HG03520 (cell line): ENCODE results near the gene ALPG.
"Not testable (repeated sequence)": the region's sequence is repeated elsewhere in the genome, so short reads cannot be mapped to it uniquely, and the experiment has no call there.

Experiments
- ATAC-seq: cut with Tn5 transposase; IDR thresholded peaks from one replicate; pipeline ENCODE4 v1.9.1; 2021; ENCODE audit warnings: mild to moderate bottlenecking, moderate library complexity; ENCODE audit not compliant: unreplicated experiment

The ALPG gene

GRCh38 chr2:232376713-232377112 is 29.9 kb upstream of the ALPG start:
- no peak for ATAC-seq

DNA sequence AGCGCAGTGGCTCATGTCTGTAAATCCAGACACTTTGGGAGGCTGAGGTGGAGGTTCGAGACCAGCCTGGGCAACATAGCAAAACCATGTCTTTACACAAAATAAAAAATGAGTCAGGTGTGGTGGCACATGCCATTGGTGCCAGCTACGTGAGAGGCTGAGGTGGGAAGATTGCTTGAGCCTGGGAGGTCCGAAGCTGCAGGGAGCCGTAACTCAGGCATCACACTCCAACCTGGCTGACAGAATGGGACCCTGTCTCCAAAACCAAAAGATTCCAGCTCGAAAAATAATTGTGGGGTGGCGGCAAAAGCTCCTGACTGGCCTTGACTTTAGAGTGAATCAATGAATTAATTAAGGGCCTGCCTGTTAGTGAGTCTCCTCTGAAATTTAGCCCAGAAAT is 29.3 kb upstream of the ALPG start:
- no peak for ATAC-seq

DNA sequence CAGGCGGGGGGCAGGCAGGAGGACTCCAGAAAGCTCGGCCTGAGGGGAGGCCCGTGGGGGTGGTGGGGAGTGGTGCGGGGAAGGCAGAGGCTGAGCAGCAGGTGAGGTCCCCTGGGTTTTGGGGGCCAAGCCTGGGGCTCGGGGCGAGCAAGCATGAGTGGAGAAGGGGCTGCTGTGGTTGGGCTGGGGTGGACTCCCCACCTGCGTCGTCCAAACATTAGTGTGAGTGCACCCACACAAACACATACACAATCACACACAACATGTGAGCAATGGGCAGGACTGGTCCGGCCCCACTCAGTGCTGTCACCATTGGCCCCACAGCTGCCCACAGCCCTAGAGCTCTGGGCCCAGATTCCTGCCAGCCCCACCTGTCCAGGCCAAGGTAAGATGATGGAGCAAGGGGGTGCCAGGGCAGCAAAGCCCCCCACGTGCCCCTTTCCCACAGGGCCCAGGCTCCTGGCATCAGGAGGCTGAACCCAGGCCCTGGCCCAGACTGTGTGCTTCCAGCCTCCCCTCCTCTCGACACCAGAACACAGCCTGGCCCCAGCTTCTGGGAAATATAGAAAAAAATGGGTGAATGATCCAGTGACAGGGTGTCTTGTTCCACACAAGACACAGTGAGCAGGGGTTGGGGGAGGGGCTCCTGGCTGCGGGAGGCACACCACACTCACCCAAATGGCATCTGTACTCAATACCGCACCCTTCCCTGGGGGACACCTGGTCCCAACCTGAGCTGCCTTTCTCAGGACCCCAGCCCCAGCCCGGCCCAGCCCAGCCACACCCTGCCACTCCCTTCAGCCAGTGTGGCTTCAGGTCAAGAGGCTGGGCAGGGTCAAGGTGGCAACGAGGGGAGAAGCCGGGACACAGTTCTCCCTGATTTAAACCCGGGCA is 28.6 kb upstream of the ALPG start:
- ATAC-seq, result no peak

DNA sequence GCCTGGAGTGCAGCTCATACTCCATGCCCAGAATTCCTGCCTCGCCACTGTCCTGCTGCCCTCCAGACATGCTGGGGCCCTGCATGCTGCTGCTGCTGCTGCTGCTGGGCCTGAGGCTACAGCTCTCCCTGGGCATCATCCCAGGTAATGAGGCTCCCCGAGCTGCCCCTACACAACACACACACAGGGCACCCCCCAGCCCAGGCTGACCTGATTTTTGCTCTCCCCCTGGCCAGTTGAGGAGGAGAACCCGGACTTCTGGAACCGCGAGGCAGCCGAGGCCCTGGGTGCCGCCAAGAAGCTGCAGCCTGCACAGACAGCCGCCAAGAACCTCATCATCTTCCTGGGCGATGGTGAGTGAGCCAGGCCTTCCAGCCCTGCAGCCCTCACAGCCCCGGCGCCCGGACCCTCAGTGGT is 27.9 kb upstream of the ALPG start, which contains the start of gene ALPP:
Gene ALPP, plus strand, starts transcription at position 17 of the 417 bp plus-strand sequence. Its CDS starts 52 bp downstream, at position 69.
- ATAC-seq, result not testable (repeated sequence)

- ATAC-seq, result not testable (repeated sequence)
Measured at GRCh38 chr2:232379610-232380590, 26.7 kb upstream of the ALPG start.

DNA sequence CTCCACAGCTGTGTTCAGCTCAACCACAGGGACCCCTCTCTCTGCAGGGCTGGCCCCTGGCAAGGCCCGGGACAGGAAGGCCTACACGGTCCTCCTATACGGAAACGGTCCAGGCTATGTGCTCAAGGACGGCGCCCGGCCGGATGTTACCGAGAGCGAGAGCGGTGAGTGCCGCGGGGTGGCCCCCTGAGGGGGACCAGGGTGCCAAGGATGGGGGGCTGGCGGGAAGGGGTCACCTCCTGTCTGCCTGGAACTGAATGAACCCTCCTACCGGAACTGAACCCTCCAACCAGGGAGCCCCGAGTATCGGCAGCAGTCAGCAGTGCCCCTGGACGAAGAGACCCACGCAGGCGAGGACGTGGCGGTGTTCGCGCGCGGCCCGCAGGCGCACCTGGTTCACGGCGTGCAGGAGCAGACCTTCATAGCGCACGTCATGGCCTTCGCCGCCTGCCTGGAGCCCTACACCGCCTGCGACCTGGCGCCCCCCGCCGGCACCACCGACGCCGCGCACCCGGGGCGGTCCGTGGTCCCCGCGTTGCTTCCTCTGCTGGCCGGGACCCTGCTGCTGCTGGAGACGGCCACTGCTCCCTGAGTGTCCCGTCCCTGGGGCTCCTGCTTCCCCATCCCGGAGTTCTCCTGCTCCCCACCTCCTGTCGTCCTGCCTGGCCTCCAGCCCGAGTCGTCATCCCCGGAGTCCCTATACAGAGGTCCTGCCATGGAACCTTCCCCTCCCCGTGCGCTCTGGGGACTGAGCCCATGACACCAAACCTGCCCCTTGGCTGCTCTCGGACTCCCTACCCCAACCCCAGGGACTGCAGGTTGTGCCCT is 25.2 kb upstream of the ALPG start:
- not testable (repeated sequence) for ATAC-seq

DNA sequence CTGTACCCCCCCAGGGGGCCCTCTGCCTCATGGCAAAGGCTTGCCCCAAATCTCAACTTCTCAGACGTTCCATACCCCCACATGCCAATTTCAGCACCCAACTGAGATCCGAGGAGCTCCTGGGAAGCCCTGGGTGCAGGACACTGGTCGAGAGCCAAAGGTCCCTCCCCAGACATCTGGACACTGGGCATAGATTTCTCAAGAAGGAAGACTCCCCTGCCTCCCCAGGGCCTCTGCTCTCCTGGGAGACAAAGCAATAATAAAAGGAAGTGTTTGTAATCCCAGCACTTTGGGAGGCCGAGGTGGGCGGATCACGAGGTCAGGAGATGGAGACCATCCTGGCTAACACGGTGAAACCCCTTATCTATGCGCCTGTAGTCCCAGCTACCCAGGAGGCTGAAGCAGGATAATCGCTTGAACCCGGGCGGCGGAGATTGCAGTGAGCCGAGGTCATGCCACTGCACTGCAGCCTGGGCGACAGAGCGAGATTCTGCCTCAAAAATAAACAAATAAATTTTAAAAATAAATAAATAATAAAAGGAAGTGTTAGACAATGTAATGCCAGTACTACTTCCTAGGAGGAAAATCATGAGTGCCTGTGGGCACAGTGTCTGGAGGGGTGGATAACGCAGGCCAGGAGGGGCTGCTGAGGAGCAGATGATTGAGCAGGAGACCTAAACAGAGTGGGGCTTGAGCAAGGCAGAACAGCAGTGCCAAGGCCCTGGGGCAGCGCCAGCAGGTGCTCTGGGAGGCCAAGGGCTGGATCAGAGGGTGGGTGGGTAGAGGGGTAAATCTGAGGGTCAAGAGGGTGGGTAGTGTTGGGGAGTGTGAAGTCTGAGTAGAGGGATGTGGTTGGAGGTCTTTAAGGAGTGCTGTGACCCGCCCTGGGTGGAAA is 24.1 kb upstream of the ALPG start:
- ATAC-seq, result no peak

GRCh38 chr2:232384466-232384865 is 22.2 kb upstream of the ALPG start:
- no peak for ATAC-seq

DNA sequence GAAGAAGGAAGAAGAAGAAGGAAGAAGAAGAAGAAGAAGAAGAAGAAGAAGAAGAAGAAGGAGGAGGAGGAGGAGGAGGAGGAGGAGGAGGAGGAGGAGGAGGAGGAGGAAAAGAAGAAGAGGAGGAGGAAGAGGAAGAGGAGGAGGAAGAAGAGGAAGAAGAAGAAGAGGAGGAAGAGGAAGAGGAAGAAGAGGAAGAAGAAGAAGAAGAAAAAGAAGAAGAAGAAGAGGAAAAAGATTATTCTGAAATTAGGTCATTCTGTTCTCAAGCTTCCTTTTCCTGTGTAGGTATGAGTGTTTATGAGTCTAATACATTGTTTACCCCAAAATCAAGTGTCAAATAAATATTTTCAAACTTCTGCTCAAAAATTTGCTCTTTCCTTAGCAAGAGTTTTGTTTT is 21.6 kb upstream of the ALPG start:
- not testable (repeated sequence) for ATAC-seq

DNA sequence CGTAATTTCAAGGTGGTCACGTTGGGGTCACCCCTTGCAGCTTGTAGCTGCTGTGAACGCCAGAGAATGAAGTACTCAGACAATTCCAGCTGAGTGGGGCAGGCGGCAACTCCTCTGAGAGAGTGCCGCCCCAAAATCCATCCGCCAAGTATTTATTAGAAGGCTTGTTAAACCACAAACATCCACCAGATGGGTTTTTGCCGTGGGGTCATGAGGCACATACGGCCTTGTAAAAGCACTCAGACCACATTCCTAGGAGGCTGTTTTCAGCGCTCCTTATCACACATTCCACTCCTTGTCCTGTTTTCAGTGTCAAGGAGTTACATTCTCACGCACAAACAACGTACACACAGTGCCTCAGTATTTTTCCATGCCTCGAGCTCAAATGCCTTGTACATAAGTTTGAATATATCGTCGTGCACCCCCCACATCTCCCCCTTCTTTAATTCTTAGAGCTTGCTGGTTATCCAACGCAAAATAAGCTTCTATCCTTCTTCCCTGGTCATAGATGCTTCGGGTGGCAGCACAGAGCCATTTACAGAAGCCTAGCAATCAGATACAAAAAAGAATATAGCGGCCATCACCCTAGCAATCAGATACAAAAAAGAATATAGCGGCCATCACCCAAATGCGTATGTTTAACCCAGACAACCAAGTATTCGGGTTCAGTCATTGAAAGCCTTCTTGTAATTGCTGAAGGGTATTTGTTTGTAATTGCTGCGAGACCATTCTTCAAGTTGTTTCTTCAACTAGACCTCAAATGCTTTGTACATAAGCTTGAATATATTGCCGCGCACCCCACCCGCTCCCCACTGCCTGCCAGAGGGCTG is 20.8 kb upstream of the ALPG start:
- ATAC-seq, result no peak

DNA sequence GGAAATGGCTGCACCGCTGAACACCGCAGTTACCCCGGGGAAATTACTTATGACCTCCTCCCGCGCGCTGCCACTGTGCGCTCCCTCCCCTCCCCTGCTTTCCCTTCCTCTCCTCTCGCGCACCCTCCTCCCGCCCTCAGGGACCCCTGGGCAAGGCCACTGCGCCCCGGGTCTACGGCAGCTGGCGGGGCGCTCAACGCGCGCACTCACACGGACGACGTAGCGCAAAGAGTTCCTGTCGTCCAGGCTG is 20.2 kb upstream of the ALPG start:
- ATAC-seq, result no peak

- no peak for ATAC-seq
Measured at GRCh38 chr2:232386740-232387450, 19.7 kb upstream of the ALPG start.

DNA sequence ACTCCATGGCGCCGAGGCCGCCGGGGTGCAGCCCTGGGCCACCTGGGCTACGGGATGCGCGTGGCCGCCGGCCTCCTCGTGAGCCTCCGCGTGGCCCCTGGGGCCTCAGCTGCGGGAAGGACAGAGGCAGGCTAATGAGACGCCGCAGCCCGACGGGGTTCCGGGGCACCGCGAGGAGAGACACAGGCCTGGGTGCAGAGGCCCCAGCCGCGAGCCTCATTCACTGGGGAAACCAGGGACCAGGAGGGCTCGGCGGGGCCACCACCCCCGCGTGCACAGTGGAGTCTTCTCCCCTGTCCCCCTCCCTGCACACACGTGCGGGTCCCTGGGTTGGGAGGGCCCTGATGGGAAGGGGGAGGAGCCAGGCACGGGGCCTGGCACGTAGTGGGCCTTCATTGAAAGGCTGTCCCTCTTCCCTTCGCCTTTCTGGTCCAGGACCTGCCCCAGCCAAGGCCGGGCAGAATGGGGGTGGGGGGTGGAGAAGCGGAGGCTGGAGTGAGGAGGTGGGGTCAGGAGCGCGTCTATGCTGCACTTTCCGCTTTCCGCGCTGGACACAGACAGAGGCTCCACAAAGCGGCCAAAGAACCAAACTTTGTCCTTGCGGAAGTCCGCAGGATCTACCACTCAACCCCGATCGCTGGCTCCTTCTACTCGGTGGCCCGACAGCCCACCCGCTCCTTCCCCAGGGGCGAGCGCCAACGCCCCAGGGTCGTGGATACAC is 19.0 kb upstream of the ALPG start:
- ATAC-seq, result no peak

DNA sequence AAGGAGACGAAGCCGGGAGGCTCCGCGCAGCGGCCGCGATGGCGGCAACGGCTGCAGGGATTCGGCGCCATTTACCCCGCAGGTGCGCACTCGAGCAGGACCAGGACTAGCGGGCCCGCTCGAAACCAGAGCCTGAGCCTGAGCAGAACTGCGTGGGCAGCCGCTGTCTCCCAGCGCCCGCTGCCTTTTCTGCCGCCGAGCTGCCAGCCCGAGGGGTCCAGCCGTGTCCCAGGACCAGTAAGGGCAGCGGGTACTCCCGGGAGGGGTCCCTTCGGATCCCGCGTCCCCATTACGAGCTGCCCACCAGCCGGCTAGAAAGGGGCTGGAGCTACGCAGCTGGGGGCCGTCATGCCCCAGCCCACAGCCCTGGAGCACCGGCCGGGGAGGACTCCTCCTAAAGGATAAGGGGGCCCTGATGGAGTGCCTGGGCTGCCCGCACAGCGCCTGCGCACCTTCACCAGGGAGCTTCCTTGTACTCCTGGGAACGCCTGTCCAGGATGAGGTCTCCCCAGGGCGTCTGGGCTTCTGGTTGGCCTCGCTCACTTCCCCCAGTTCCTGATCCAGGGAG is 18.2 kb upstream of the ALPG start:
- ATAC-seq, result no peak

DNA sequence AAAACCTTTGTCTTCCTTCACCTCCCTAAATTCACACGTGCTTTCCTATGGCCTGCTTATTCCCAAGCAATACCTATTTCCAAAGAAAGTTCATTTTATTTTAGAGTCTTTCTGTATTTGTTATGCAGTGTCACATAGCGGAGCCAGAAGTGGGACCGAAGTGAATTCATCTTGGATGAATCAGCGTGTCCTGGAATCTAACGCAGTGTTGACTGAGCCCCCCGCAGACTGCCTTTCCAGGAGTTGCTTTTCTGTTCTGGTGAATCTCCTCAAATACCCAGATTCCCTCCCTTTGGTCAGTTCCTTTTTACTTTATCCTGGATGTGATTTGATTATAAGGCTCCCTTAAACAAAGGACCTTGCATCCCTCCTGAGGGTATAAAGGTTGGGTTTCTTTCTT is 17.3 kb upstream of the ALPG start:
- ATAC-seq, result no peak

- no peak for ATAC-seq
Measured at GRCh38 chr2:232390661-232391060, 16.0 kb upstream of the ALPG start.

- no peak for ATAC-seq
Measured at GRCh38 chr2:232393556-232393955, 13.1 kb upstream of the ALPG start.
